ENCODE results near the gene LCN15. TPM values are rescaled to one million over a fixed set of nuclear protein-coding genes. Genes with fewer than 3 reads are reported as not detected.
"Not testable (repeated sequence)": the region's sequence is repeated elsewhere in the genome, so short reads cannot be mapped to it uniquely, and the experiment has no call there.

Gene LCN15
- total and polyA plus RNA-seq, 2 of the 4 experiments (the other 2 are of a cell fraction), result not detected

DNA sequence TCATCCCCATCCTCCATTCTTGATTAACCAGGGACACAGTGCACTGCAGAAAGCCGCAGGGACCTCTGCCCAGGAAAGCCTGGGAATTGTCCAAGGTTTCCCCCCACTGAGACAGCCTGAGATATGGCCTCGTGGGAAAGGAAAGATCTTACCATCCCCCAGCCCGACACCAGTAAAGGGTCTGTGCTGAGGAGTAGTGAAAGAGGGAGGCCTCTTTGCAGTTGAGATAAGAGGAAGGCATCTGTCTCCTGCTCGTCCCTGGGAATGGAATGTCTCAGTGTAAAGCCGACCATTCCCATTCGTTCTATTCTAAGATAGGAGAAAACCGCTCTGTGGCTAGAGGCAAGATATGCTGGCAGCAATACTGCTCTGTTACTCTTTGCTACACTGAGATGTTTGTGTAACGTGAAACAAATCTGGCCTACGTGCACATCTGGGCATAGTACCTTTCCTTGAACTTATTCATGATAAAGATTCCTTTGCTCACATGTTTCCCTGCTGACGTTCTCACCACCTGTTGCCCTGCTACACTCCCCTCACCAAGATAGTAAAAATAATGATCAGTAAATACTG, 32.5 kb upstream of the LCN15 start:
- Histone ChIP-seq H3K4me1 (ENCODE audit: control insufficient read depth, insufficient read depth, low read length) (peaks cover 14% of the 10 kb centered on the region), H4K20me1 (ENCODE audit: insufficient read depth, low read length) (peaks cover 16% of the 10 kb centered on the region), H3K4me2 (ENCODE audit: low read depth, low read length) (peak overlapping the region; percentile 39), H3K27me3 (ENCODE audit: control insufficient read depth, insufficient read depth, low read length) (peaks cover 32% of the 10 kb centered on the region), H3K79me1 (ENCODE audit: low read depth in 1 of 2, low read length in 2 of 2) (peaks cover 0 to 17% of the 10 kb centered on the region in 2 experiments; a peak in 3 of 4 replicates)
- H3K56ac ChIP-seq (ENCODE audit: extremely low read depth, insufficient read depth, low read length); in situ Hi-C loops (cut with MboI; ENCODE audit: low sequenced_read_pairs); H3K4me3 ChIP-seq (ENCODE audit: insufficient read depth, low read depth, low read length); H3K27ac ChIP-seq (ENCODE audit: insufficient read depth, low read length); H2AK5ac ChIP-seq (ENCODE audit: low read depth, low read length); H4K5ac ChIP-seq (ENCODE audit: low read depth, low read length); H3K4ac ChIP-seq (ENCODE audit: low read depth, low read length); BruUV-seq (replicated peaks); dilution Hi-C loops (cut with HindIII; ENCODE audit: low sequenced_read_pairs, unreplicated experiment); H3K18ac ChIP-seq (ENCODE audit: low read depth, low read length); H2BK5ac ChIP-seq (ENCODE audit: low read depth, low read length, poor library complexity, severe bottlenecking); ATAC-seq (ENCODE audit: low read depth); H4K91ac ChIP-seq (ENCODE audit: insufficient read depth, low read depth, low read length); H2BK15ac ChIP-seq (ENCODE audit: low read depth, low read length); H4K8ac ChIP-seq (ENCODE audit: low read depth in 2 of 2, low read length in 2 of 2); H2AFZ ChIP-seq (replicated peaks; ENCODE audit: low read length, poor library complexity); POLR2A ChIA-PET (ENCODE audit: unreplicated experiment); H2BK20ac ChIP-seq (ENCODE audit: low read depth, low read length); H2AK9ac ChIP-seq (replicated peaks; ENCODE audit: low read depth, low read length, poor library complexity); H2BK120ac ChIP-seq (ENCODE audit: low read depth, low read length); intact Hi-C loops (cut with micrococcal nuclease); H3K9ac ChIP-seq (ENCODE audit: low read depth, low read length); H3K9me3 ChIP-seq (ENCODE audit: control insufficient read depth, insufficient read depth, low read length); H3K36me3 ChIP-seq (ENCODE audit: control insufficient read depth, insufficient read depth, low read length); CTCF ChIA-PET; H3K23ac ChIP-seq (ENCODE audit: low read depth, low read length); H3K14ac ChIP-seq (replicated peaks; ENCODE audit: low read depth, low read length); H3K9me1 ChIP-seq (ENCODE audit: insufficient read depth, low read length): not testable (repeated sequence)
- WGBS, 2 experiments (ENCODE audit: extremely low coverage in 2 of 2, insufficient read length in 1 of 2), result no CpG with 5 or more reads among the region's 10 CpGs
- peak; percentile 71 for DNase-seq

Data from IMR-90 (cell line).